IPS-18c (cell line): ENCODE results near the gene IGSF21.

Experiments
- H3K4me3 ChIP-seq: 2 replicates; pipeline ENCODE4 v1.7.0; 2013; ENCODE audit warnings: low read depth, mild to moderate bottlenecking, low read length, moderate library complexity; ENCODE audit not compliant: insufficient read depth
- H3K9me3 ChIP-seq: one replicate; pipeline ENCODE4 v1.6.1; 2013; ENCODE audit warnings: mild to moderate bottlenecking, low read length, moderate library complexity; ENCODE audit not compliant: control insufficient read depth, insufficient read depth

The IGSF21 gene

GRCh38 chr1:18246543-18246942, 138.9 kb downstream of the IGSF21 start:
- no peaks in the 10 kb centered on the region for H3K9me3 ChIP-seq
- H3K4me3 ChIP-seq, result no peak overlapping the region

- Histone ChIP-seq H3K4me3 (no peak overlapping the region), H3K9me3 (no peaks in the 10 kb centered on the region)
Observed at GRCh38 chr1:18247151-18247550, 139.6 kb downstream of the IGSF21 start.

DNA sequence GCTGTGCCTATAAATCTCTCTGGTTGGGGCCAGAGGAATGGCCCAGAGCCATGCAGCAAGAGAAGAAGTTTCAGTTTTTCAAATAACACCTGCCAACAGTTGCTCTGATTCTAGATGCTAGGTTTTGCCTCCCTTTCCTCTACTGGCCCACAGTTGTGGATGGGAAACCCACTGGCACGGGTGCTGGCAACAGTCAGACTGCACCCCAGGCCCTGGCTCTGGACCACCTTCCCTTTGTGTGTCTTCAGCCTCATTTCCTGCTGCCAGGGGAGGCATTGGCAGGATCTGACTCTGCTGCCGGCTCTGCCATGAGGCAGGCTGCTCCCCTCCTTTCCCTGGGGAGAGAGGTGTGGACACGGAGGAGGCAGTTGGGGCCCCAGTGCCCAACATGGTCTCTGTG, 142.0 kb downstream of the IGSF21 start:
- no peaks in the 10 kb centered on the region for H3K9me3 ChIP-seq
- H3K4me3 ChIP-seq, result no peak overlapping the region

GRCh38 chr1:18253093-18253492, 145.5 kb downstream of the IGSF21 start:
- H3K9me3 ChIP-seq, result no peaks in the 10 kb centered on the region
- no peak overlapping the region for H3K4me3 ChIP-seq

DNA sequence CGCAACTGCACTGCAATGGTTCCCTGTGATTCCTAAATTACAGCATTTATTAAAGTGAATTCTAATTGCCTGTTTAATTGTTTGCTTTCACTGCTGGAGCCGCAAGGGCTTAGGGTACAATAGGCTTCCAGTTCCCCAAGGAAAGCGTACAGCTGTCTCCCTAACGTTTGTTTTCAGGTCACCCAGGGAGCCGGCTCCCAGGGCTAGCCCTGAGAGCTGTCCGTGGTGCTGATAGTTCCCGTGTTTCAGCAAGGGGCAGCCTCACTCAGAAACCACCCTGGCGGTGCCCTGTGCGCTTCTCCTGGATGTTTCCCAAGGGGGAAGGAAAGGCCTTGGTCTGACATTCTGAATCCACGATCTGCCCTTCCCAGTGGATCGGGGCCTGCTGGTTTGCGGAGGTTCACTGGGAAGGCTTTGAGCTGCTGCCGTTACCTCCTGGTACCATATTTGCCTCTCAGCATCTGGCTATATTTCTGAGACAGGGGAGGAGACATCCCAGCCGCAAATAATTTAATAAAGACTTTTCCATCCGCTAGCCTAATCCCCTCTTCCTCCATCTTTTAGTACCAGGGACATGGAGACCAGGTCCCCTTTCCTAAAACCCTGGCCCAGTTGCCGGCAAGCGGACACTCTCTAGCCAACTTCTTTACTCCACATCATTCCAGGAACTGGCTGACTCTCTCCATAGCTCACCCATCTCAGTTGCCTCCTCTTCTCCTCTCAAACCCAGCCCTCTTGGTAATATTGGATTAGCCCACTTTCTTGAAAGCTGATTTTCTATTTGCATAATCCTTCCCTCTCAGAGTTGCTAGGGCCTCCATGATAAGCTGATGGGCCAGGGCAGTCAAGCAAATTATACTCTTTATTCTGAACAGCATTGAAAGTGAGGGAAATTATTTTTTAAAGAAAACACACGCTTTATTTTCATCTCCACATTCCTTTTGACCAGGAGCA, 149.0 kb downstream of the IGSF21 start:
- Histone ChIP-seq H3K4me3 (no peak overlapping the region), H3K9me3 (no peaks in the 10 kb centered on the region)

GRCh38 chr1:18257778-18258177, 150.2 kb downstream of the IGSF21 start:
- H3K9me3 ChIP-seq, result no peaks in the 10 kb centered on the region
- H3K4me3 ChIP-seq, result no peak overlapping the region

DNA sequence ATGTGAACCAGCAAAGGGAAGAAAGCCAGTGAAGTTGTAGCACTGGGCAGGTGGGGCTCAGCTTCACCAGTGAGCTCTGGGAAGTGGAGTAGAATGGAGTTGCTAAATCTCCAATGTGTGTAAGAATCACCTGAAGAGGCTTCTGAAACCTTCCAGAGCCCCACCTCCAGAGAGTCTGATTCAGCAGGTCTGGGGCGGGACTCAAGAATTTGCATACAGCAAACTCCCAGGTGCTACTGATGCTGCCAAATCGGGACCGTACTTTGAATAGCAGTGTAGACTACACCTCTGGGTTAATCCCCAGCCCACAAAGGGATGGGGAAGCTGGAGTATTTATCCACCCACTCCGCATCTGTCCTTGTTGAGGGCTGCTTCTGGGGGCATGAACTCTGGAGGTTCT, 154.3 kb downstream of the IGSF21 start:
- H3K9me3 ChIP-seq, result no peaks in the 10 kb centered on the region
- H3K4me3 ChIP-seq, result no peak overlapping the region

GRCh38 chr1:18262726-18263125, 155.1 kb downstream of the IGSF21 start:
- no peaks in the 10 kb centered on the region for H3K9me3 ChIP-seq
- no peak overlapping the region for H3K4me3 ChIP-seq

- H3K4me3 ChIP-seq, result no peak overlapping the region
- no peaks in the 10 kb centered on the region for H3K9me3 ChIP-seq
Observed at GRCh38 chr1:18263547-18264120, 156.0 kb downstream of the IGSF21 start.

DNA sequence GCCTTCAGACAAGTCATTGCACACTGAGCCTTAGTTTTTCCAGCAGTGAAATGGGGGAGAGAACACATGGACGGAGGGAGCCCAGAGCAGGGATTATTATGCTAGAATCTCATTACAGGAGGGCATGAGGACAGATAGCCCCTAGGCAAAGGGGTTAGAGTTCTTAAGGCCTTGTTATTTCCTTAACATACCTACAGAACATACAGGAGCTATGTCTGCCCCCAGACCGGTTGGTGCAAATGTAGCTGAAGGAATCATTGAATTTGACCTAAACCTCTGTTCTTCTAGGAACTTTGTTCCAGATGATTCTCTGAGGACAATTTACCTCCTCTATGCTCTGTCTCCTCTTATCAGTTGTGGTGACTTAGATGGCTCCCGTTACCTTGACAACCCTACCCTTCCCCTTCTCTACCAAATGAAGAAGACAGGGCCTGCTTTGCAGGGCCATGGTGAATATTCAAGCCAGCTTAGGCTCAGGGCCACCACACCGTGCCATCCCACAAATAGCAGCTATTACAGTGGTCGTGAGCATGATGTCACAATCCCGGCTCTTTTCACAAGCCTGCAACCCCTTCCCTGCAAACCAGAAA, 156.9 kb downstream of the IGSF21 start:
- Histone ChIP-seq H3K4me3 (no peak overlapping the region; the same call in 1 of the 2 replicates), H3K9me3 (peaks cover 3% of the 10 kb centered on the region)

DNA sequence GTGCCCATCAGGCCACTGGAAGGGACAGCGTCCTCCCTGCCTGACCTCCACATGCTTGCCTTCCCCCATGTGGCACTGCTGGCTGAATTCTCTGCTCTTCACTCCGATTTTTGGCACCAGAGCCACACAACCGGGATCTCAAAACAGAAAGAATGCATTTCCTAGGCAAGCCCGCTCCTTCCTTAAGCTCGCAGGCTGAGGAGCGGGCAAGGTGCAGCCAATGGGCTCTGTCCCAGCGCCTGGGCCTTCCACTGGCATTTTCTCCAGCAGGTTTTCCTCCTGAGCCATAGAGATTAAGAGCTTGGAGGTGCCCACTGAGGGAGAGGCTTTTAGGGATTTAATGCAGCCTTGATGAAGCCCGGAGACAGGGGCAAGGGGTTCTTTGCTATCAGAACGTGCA, 158.0 kb downstream of the IGSF21 start:
- Histone ChIP-seq H3K9me3 (peaks cover 3% of the 10 kb centered on the region), H3K4me3 (no peak overlapping the region)

GRCh38 chr1:18266391-18266790, 158.8 kb downstream of the IGSF21 start:
- Histone ChIP-seq H3K9me3 (peaks cover 3% of the 10 kb centered on the region), H3K4me3 (no peak overlapping the region)

- H3K4me3 ChIP-seq, result no peak overlapping the region
- peaks cover 5% of the 10 kb centered on the region for H3K9me3 ChIP-seq
Observed at GRCh38 chr1:18271336-18271735, 163.7 kb downstream of the IGSF21 start.

- Histone ChIP-seq H3K4me3 (no peak overlapping the region), H3K9me3 (no peaks in the 10 kb centered on the region)
Observed at GRCh38 chr1:18278946-18279345, 171.3 kb downstream of the IGSF21 start.

- H3K4me3 ChIP-seq, result no peak overlapping the region
- H3K9me3 ChIP-seq, result no peaks in the 10 kb centered on the region
Observed at GRCh38 chr1:18279351-18280074, 171.9 kb downstream of the IGSF21 start.

DNA sequence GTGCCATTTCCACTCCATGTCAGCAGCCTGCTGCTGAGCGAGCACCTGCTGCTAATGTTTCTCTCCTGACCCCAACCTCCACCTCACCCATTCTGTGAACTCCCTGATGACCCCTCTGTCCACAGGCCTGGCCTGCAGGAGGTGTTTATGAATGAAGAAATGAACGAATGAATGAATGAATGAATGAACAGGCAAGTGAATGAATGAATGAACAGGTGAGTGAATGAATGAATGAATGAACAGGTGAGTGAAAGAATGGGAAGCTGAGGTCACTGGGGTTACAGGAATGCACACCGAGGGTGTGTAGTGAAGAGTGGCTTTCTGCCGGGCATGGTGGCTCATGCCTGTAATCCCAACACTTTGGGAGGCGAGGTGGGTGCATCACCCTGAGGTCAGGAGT, 173.4 kb downstream of the IGSF21 start:
- Histone ChIP-seq H3K9me3 (no peaks in the 10 kb centered on the region), H3K4me3 (no peak overlapping the region)

DNA sequence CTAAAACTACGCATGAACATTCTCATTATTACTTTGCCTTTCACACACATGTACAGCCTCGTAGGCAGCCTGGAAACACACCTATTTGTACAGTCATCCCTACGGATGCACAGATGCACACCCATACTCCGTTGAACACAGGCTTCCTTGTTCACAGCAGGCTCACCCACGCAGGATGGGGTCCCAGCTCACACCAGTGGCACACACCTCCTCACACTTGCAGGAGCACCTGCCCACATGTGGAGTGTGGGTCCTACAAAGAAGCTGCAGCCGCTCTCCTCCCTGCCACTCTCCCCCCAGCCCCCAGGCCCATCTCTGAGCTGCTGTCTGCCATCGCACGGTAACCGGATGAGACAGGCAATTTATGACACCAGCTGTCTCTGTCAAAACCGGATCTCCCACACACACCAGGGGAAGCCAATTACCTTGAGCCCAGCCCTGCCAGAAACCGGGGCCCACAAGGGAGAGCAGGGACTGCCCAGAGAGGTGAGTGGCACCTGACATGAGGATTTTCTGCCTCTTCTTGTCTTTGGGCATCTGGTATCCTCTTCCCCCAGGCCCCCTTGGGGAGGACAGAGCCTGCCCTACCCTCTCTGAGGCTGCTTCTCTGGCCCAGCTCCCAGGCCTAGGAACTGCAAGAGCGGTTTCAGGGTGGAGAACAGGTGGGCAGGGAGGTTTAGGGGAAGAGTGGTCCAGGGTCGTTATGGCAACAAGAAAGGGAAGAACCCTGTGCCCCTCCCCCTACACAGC, 175.4 kb downstream of the IGSF21 start:
- Histone ChIP-seq H3K9me3 (no peaks in the 10 kb centered on the region), H3K4me3 (no peak overlapping the region)
